Type B pancreatic cell (in vitro differentiated cells): ENCODE measurements around the gene GMFB. TPM values are rescaled to one million over a fixed set of nuclear protein-coding genes. Genes with fewer than 3 reads are reported as not detected.
"Not testable (repeated sequence)": the region's sequence is repeated elsewhere in the genome, so short reads cannot be mapped to it uniquely, and the experiment has no call there.

ENCODE experiments used
- DNase-seq: peaks from one replicate; pipeline ENCODE4 v3.0.0; 2021; ENCODE audit warnings: mixed read lengths; ENCODE audit not compliant: unreplicated experiment; ENCODE audit errors: extremely low spot score
- H3K27ac Mint-ChIP-seq: 2 replicates; pipeline ENCODE4 v1.8.0; 2021; ENCODE audit warnings: mild to moderate bottlenecking, mixed read lengths
- H3K27me3 Mint-ChIP-seq: 2 replicates; pipeline ENCODE4 v1.8.0; 2021; ENCODE audit warnings: mixed read lengths
- H3K36me3 Mint-ChIP-seq: 2 replicates; pipeline ENCODE4 v1.8.0; 2021; ENCODE audit warnings: mixed read lengths
- H3K4me1 Mint-ChIP-seq: one replicate; pipeline ENCODE4 v1.8.0; 2021; ENCODE audit warnings: mixed read lengths; ENCODE audit not compliant: unreplicated experiment
- H3K4me3 Mint-ChIP-seq: 2 replicates; pipeline ENCODE4 v1.8.0; 2021; ENCODE audit warnings: mild to moderate bottlenecking, mixed read lengths
- H3K9me3 Mint-ChIP-seq: 2 replicates; pipeline ENCODE4 v1.8.0; 2021; ENCODE audit warnings: mixed read lengths
- total RNA-seq: library from RNA; stranded (reverse); gene quantifications from 2 replicates; pipeline ENCODE4 v1.2.1, GENCODE V29; 2021; ENCODE audit warnings: low replicate concordance
- TF ChIP-seq, protein P1 (sequence below): fragments of 200-600 bp; sonication (generic); conservative IDR thresholded peaks from 2 replicates; pipeline ENCODE4 v1.5.0; 2021; ENCODE audit warnings: antibody characterized with exemption, mild to moderate bottlenecking

GMFB gene
- total RNA-seq, 1 donor from 2014 or later: 48.8 TPM

DNA sequence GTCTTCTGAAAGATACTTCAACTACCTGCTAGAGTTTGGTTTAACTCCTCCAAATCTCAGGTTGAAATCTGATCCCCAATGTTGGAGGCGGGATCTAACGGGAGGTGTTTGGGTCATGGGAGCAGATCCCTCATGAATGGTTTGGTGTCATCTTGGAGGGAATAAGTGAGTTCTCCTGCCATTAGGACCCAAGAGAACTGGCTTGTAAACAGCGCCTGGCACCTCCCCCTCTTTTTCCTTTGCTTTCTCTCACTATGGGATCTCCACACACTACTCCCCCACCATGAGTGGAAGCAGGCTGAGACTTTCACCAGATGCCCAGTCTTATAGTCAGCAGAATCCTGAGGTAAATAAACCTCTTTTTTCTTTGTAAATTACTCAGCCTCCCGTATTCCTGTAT is 50.1 kb downstream of the GMFB start:
- Mint-ChIP-seq H3K27ac (no peak overlapping the region), H3K4me1 (peaks cover 48% of the 10 kb centered on the region), H3K36me3 (peaks cover 27% of the 10 kb centered on the region), H3K9me3 (no peaks in the 10 kb centered on the region), H3K27me3 (no peaks in the 10 kb centered on the region), H3K4me3 (no peak overlapping the region)
- TF ChIP-seq, protein P1, sequence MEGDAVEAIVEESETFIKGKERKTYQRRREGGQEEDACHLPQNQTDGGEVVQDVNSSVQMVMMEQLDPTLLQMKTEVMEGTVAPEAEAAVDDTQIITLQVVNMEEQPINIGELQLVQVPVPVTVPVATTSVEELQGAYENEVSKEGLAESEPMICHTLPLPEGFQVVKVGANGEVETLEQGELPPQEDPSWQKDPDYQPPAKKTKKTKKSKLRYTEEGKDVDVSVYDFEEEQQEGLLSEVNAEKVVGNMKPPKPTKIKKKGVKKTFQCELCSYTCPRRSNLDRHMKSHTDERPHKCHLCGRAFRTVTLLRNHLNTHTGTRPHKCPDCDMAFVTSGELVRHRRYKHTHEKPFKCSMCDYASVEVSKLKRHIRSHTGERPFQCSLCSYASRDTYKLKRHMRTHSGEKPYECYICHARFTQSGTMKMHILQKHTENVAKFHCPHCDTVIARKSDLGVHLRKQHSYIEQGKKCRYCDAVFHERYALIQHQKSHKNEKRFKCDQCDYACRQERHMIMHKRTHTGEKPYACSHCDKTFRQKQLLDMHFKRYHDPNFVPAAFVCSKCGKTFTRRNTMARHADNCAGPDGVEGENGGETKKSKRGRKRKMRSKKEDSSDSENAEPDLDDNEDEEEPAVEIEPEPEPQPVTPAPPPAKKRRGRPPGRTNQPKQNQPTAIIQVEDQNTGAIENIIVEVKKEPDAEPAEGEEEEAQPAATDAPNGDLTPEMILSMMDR: no peak
- DNase-seq: no peak

DNA sequence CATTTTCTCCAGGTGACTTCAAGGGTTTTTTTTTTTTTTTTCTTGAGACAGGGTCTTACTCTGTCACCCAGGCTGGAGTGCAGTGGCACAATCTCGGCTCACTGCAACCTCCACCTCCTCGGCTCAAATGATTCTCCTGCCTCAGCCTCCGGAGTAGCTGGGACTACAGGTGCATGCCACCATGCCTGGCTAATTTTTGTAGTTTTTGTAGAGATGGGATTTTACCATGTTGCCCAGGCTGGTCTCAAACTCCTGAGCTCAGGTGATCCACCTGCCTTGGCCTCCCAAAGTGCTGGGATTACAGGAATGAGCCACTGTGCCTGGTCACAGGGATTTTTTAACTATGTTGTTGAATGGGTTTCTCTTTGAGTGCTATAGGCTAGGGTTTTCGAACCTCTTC is 50.8 kb downstream of the GMFB start:
- H3K27me3 Mint-ChIP-seq, H3K4me3 Mint-ChIP-seq, H3K27ac Mint-ChIP-seq, DNase-seq, H3K9me3 Mint-ChIP-seq: not testable (repeated sequence)
- Mint-ChIP-seq H3K4me1 (peaks cover 51% of the 10 kb centered on the region), H3K36me3 (peaks cover 27% of the 10 kb centered on the region)

DNA sequence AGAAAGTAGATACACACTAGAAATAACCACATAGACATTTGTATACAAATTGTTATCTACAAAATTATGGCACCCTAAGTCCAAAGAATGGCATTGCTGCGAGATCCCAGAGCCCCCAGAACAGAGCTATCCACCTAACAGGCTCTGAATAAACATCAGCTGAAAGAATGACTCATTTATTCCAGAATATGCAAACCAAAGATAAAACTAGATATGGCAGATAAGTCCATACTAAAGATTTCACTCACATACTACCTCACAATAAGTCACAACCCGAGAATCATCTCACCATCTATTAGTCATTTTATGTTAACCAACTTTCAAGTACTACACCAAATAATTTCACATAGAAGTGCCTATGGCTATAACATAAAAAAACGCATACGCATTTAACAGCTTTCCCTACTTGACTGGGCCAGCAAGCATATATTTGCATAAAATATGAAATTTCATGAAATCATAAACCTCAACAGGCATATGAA is 53.2 kb downstream of the GMFB start:
- Mint-ChIP-seq H3K9me3 (no peaks in the 10 kb centered on the region), H3K4me3 (no peak overlapping the region), H3K27me3 (no peaks in the 10 kb centered on the region), H3K4me1 (peaks cover 50% of the 10 kb centered on the region), H3K27ac (no peak overlapping the region), H3K36me3 (peaks cover 27% of the 10 kb centered on the region)
- TF ChIP-seq, protein P1: no peak
- no peak for DNase-seq

DNA sequence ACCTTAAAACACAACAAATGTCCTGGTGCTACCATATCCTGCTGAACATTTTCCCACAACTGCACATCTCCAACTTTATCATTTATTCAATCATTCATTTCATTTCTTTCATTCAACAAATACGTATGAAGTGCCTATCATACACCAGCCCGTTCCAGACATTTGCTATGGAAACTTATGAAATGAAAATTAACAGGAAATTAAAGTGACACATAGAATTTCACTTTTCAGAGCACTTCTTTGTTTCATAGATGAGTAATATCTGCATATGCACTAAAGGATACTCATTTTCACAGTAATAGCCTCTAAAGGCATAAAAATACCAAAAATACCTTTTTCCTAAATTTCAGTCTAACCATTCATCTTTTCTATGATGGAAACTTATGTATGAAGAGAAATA is 60.3 kb downstream of the GMFB start:
- H3K27me3 Mint-ChIP-seq: no peaks in the 10 kb centered on the region

DNA sequence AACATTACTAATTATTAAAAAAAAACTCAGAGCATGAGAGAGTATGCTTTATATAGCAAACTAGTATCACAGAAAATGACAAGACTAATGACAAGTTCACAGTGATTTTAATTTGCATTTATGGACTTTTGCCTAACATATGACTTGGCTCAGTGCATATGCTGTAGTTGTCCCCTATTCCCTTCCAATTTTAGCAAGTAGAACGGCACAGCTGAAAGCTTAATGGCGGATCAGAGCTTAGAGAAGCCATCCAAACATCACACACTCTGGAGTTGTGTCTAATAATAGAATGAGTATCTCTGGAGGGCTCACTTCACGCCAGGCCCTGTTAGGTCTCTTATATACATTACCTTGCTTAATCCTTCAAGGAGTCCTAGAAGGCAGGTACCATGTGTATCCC is 60.9 kb downstream of the GMFB start:
- Mint-ChIP-seq H3K27me3 (no peaks in the 10 kb centered on the region), H3K27ac (no peak overlapping the region), H3K4me1 (peaks cover 7% of the 10 kb centered on the region), H3K9me3 (no peaks in the 10 kb centered on the region), H3K4me3 (no peak overlapping the region), H3K36me3 (peaks cover 21% of the 10 kb centered on the region)
- TF ChIP-seq, protein P1: no peak
- no peak for DNase-seq

More for the DNA sequence above, 60.3 kb downstream of the GMFB start:
- DNase-seq: no peak
- TF ChIP-seq, protein P1: no peak
- Mint-ChIP-seq H3K4me3 (no peak overlapping the region), H3K9me3 (no peaks in the 10 kb centered on the region), H3K27ac (no peak overlapping the region), H3K36me3 (peaks cover 20% of the 10 kb centered on the region), H3K4me1 (peaks cover 12% of the 10 kb centered on the region)

DNA sequence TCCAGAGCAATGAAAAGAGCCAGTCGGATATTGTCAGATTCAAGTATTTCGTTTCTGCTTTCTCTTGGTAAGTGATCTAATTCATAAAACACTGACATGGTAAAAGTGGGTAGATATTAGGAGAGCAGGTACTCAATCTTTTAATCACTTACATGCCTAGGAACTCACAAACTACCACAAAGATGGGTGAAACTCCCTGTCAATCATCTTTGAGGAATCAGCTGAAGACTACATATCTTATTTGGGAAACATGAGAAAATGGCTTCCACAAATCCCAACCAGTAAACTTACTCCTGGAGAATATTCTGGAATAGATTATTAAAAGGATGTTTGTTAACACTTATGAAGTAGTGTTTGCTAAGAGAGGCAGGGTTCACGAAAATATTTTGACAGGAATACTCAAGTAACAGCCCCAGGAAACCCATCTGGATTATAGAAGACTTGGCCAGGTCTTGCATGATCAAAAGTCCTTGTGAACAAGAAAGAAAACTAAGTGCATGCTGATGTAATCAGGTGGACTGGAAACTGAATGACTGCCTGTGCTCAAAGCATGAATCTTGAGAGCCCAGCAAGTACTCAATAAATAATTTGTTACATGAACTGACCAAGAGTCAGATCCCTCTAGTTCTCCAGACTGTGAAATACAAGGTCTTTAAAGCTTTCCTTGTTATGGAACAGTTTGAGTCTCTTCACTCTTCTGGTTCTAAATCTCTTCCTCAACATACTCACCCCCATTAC is 63.1 kb downstream of the GMFB start:
- no peaks in the 10 kb centered on the region for H3K4me1 Mint-ChIP-seq
- H3K9me3 Mint-ChIP-seq: no peaks in the 10 kb centered on the region
- H3K36me3 Mint-ChIP-seq: peaks cover 21% of the 10 kb centered on the region
- H3K27ac Mint-ChIP-seq: no peak overlapping the region
- TF ChIP-seq, protein P1: no peak
- H3K27me3 Mint-ChIP-seq: no peaks in the 10 kb centered on the region
- no peak for DNase-seq
- H3K4me3 Mint-ChIP-seq: no peak overlapping the region
